CD4-positive, alpha-beta memory T cell (primary cell): ENCODE measurements around the gene KMT2D. TPM values are rescaled to one million over a fixed set of nuclear protein-coding genes. Genes with fewer than 3 reads are reported as not detected.

Experiments used
- CTCF ChIA-PET: fragments of 350-600 bp; sonication (Branson Sonifier 250); formaldehyde crosslinking; loops from one replicate; lab custom pipeline; 2021; ENCODE audit warnings: inconsistent platforms; ENCODE audit not compliant: partially characterized antibody; lab: Charles Lee
- POLR2A ChIA-PET: fragments of 350-600 bp; sonication (Branson Sonifier 250); formaldehyde crosslinking; loops from one replicate; lab custom pipeline; 2021; ENCODE audit not compliant: partially characterized antibody; lab: Charles Lee
- DNase-seq, 5 donors: peaks; one replicate each; pipeline versions ENCODE4 v3.0.0 to v3.0.0-alpha.2; 2020 to 2022; ENCODE audit warnings: mixed read lengths in 1 of 5
- H3K27ac ChIP-seq: one replicate; pipeline ENCODE4 v1.7.0; 2013; ENCODE audit warnings: low read depth, low read length
- H3K27me3 ChIP-seq: 2 replicates; pipeline ENCODE4 v1.7.0; 2013; ENCODE audit warnings: mild to moderate bottlenecking, low read length, moderate library complexity; ENCODE audit not compliant: insufficient read depth
- H3K36me3 ChIP-seq: 2 replicates; pipeline ENCODE4 v1.7.0; 2013; ENCODE audit warnings: mild to moderate bottlenecking, low read length, moderate library complexity; ENCODE audit not compliant: insufficient read depth
- H3K4me1 ChIP-seq: 2 replicates; pipeline ENCODE4 v1.7.0; 2013; ENCODE audit warnings: mild to moderate bottlenecking, low read length, moderate library complexity; ENCODE audit not compliant: insufficient read depth
- H3K4me3 ChIP-seq, 2 donors: one replicate each; pipeline ENCODE4 v1.7.0; 2013; ENCODE audit warnings: low read length in 2 of 2, mild to moderate bottlenecking in 1 of 2
- H3K9me3 ChIP-seq, 2 donors: one replicate each; pipeline ENCODE4 v1.7.0; 2013; ENCODE audit warnings: low read length in 2 of 2, control low read depth in 1 of 2; ENCODE audit not compliant: control insufficient read depth in 1 of 2
- H3K27ac Mint-ChIP-seq, 7 donors: one replicate each; pipeline ENCODE4 v1.8.0; 2020 to 2021; ENCODE audit warnings: mixed read lengths in 7 of 7, mild to moderate bottlenecking in 6 of 7, inconsistent platforms in 3 of 7, moderate library complexity in 3 of 7
- H3K27me3 Mint-ChIP-seq, 2 donors: one replicate each; pipeline ENCODE4 v1.8.0; 2020 to 2021; ENCODE audit warnings: mixed read lengths in 2 of 2
- H3K36me3 Mint-ChIP-seq, 2 donors: one replicate each; pipeline ENCODE4 v1.8.0; 2020 to 2021; ENCODE audit warnings: mixed read lengths in 2 of 2, inconsistent platforms in 1 of 2, mild to moderate bottlenecking in 1 of 2
- H3K4me1 Mint-ChIP-seq, 4 donors: one replicate each; pipeline ENCODE4 v1.8.0; 2020 to 2021; ENCODE audit warnings: mixed read lengths in 4 of 4, mild to moderate bottlenecking in 1 of 4
- H3K4me3 Mint-ChIP-seq, 8 donors: one replicate each; pipeline ENCODE4 v1.8.0; 2020 to 2021; ENCODE audit warnings: mixed read lengths in 8 of 8, mild to moderate bottlenecking in 7 of 8, moderate library complexity in 6 of 8, inconsistent platforms in 3 of 8
- H3K9me3 Mint-ChIP-seq, 8 donors: one replicate each; pipeline ENCODE4 v1.8.0; 2020 to 2021; ENCODE audit warnings: mixed read lengths in 8 of 8, mild to moderate bottlenecking in 5 of 8, inconsistent platforms in 3 of 8, moderate library complexity in 1 of 8
- intact Hi-C: fragments of 100-400 bp; cut with micrococcal nuclease; formaldehyde crosslinking; loops from one replicate; pipeline ENCODE4 v1.15.1; 2023
- polyA plus RNA-seq, 2 donors: library from polyadenylated mRNA; unstranded; fragments of 300-500 nt; fragmentation: Illumina TruSeq; gene quantifications; one replicate each; pipeline ENCODE4 v1.2.3, GENCODE V29; 2021
- total RNA-seq, 2 experiments: library from RNA; stranded (reverse); gene quantifications; one replicate each; pipeline ENCODE4 v1.2.3, GENCODE V29; 2021

Gene KMT2D
- total and polyA plus RNA-seq, 4 experiments from 2014 or later = 0.16 to 159 (median 79.8) TPM

GRCh38 chr12:49022558-49023178, 37.9 kb downstream of the KMT2D start:
- peak overlapping the region in 1 of 8 donors; percentile 8 for H3K4me3 Mint-ChIP-seq
- no peak for DNase-seq
- H3K27me3 ChIP-seq = no peaks in the 10 kb centered on the region
- peak overlapping the region; percentile 19 for H3K27ac ChIP-seq
- ChIA-PET POLR2A (interaction anchor here (1.0 kb wide), 2 partner anchors 33 to 36 kb away, joined by 3 read pairs; no protein-coding TSS in a partner anchor), CTCF (interaction anchor here (0.6 kb wide), 1 partner anchor 21 kb away, joined by 4 read pairs; no protein-coding TSS in a partner anchor)
- H3K4me3 ChIP-seq = no peak overlapping the region
- peaks cover 15% of the 10 kb centered on the region for H3K4me1 ChIP-seq
- no peaks in the 10 kb centered on the region for H3K9me3 Mint-ChIP-seq
- H3K4me1 Mint-ChIP-seq = peaks cover 10 to 24% (median 15%) of the 10 kb centered on the region in 4 donors
- H3K36me3 Mint-ChIP-seq = peaks cover 28 to 74% of the 10 kb centered on the region in 2 donors
- peaks cover 46% of the 10 kb centered on the region for H3K36me3 ChIP-seq
- H3K27ac Mint-ChIP-seq = peak overlapping the region; percentile 71 to 94 (median 86)
- H3K27me3 Mint-ChIP-seq = no peaks in the 10 kb centered on the region
- intact Hi-C loops = no loop called here
- no peaks in the 10 kb centered on the region for H3K9me3 ChIP-seq

GRCh38 chr12:49021292-49021915, 39.2 kb downstream of the KMT2D start:
- CTCF ChIA-PET = interaction anchor here (1.5 to 2.2 kb wide), 2 partner anchors 16 to 33 kb away, joined by 3 to 8 read pairs; no protein-coding TSS in a partner anchor
- H3K9me3 Mint-ChIP-seq = no peaks in the 10 kb centered on the region
- H3K4me3 ChIP-seq = no peak overlapping the region
- H3K27ac ChIP-seq = no peak overlapping the region
- H3K4me1 ChIP-seq = peaks cover 24% of the 10 kb centered on the region
- no peaks in the 10 kb centered on the region for H3K9me3 ChIP-seq
- POLR2A ChIA-PET = interaction anchor here (1.0 to 1.9 kb wide), 4 partner anchors 9 to 64 kb away, joined by 3 to 9 read pairs (median 4); partner anchors contain the start of gene ARF3
- no peaks in the 10 kb centered on the region for H3K27me3 Mint-ChIP-seq
- peaks cover 36% of the 10 kb centered on the region for H3K36me3 ChIP-seq
- H3K27ac Mint-ChIP-seq = peak overlapping the region; percentile 69 to 94 (median 86)
- H3K27me3 ChIP-seq = no peaks in the 10 kb centered on the region
- peaks cover 16 to 35% (median 24%) of the 10 kb centered on the region in 4 donors for H3K4me1 Mint-ChIP-seq
- intact Hi-C loops = no loop called here
- DNase-seq = no peak
- H3K4me3 Mint-ChIP-seq = no peak overlapping the region
- peaks cover 30 to 69% of the 10 kb centered on the region in 2 donors for H3K36me3 Mint-ChIP-seq

- CTCF ChIA-PET = interaction anchor here (1.1 to 2.3 kb wide), 11 partner anchors 9 to 168 kb away, joined by 4 to 25 read pairs (median 5); partner anchors contain the start of genes DDX23 and WNT1
- no peaks in the 10 kb centered on the region for H3K27me3 Mint-ChIP-seq
- POLR2A ChIA-PET = interaction anchor here (0.8 to 1.9 kb wide), 10 partner anchors 10 to 111 kb away, joined by 3 to 10 read pairs (median 4); partner anchors contain the start of genes ARF3 and TUBA1B
- intact Hi-C loops = no loop called here
- H3K4me3 Mint-ChIP-seq = no peak overlapping the region
- Histone ChIP-seq H3K4me1 (peaks cover 24% of the 10 kb centered on the region), H3K4me3 (no peak overlapping the region), H3K9me3 (no peaks in the 10 kb centered on the region), H3K27ac (no peak overlapping the region), H3K27me3 (no peaks in the 10 kb centered on the region), H3K36me3 (peaks cover 26% of the 10 kb centered on the region)
- H3K36me3 Mint-ChIP-seq = peaks cover 26 to 63% of the 10 kb centered on the region in 2 donors
- H3K27ac Mint-ChIP-seq = peak overlapping the region; percentile 25 to 92 (median 80)
- DNase-seq = no peak
- peaks cover 16 to 42% (median 29%) of the 10 kb centered on the region in 4 donors for H3K4me1 Mint-ChIP-seq
- no peaks in the 10 kb centered on the region for H3K9me3 Mint-ChIP-seq
Observed at GRCh38 chr12:49020441-49020840, 40.2 kb downstream of the KMT2D start.

- Mint-ChIP-seq H3K27ac (peak overlapping the region; percentile 95 to 100 (median 99)), H3K9me3 (no peaks in the 10 kb centered on the region), H3K4me3 (peak overlapping the region; percentile 49 to 99 (median 94)), H3K27me3 (no peaks in the 10 kb centered on the region), H3K36me3 (peaks cover 28 to 56% of the 10 kb centered on the region in 2 donors), H3K4me1 (peaks cover 18 to 49% (median 33%) of the 10 kb centered on the region in 4 donors)
- CTCF ChIA-PET = interaction anchor here (0.6 to 2.3 kb wide), 16 partner anchors 10 to 167 kb away, joined by 3 to 25 read pairs (median 5); partner anchors contain the start of genes DDX23 and WNT1
- POLR2A ChIA-PET = interaction anchor here (0.7 to 1.9 kb wide), 11 partner anchors 10 to 111 kb away, joined by 3 to 10 read pairs (median 4); partner anchors contain the start of genes ARF3 and TUBA1B
- Histone ChIP-seq H3K27ac (peak overlapping the region; percentile 95), H3K36me3 (peaks cover 18% of the 10 kb centered on the region), H3K9me3 (no peaks in the 10 kb centered on the region), H3K4me1 (peaks cover 24% of the 10 kb centered on the region), H3K27me3 (no peaks in the 10 kb centered on the region), H3K4me3 (no peak overlapping the region)
- peak in 2 of 5 donors; percentile 30 to 39 for DNase-seq
- intact Hi-C loops = loop anchor here (2.0 kb wide), 1 partner anchor 37 kb away; no protein-coding TSS in a partner anchor
Observed at GRCh38 chr12:49019443-49020324, 40.9 kb downstream of the KMT2D start.

GRCh38 chr12:49019120-49019430, 41.5 kb downstream of the KMT2D start:
- Mint-ChIP-seq H3K36me3 (peaks cover 27 to 51% of the 10 kb centered on the region in 2 donors), H3K27ac (peak overlapping the region; percentile 95 to 100 (median 99)), H3K9me3 (no peaks in the 10 kb centered on the region), H3K4me1 (peaks cover 18 to 51% (median 37%) of the 10 kb centered on the region in 4 donors), H3K27me3 (no peaks in the 10 kb centered on the region), H3K4me3 (peak overlapping the region; percentile 87 to 99 (median 94))
- intact Hi-C loops = loop anchor here (2.0 kb wide), 1 partner anchor 38 kb away; no protein-coding TSS in a partner anchor
- Histone ChIP-seq H3K4me3 (peak overlapping the region; percentile 31 to 94), H3K27ac (peak overlapping the region; percentile 95), H3K36me3 (peaks cover 13% of the 10 kb centered on the region), H3K4me1 (peaks cover 24% of the 10 kb centered on the region), H3K27me3 (no peaks in the 10 kb centered on the region), H3K9me3 (no peaks in the 10 kb centered on the region)
- ChIA-PET POLR2A (interaction anchor here (0.7 to 1.9 kb wide), 7 partner anchors 14 to 112 kb away, joined by 3 to 10 read pairs (median 5); partner anchors contain the start of genes ARF3 and TUBA1B), CTCF (interaction anchor here (0.8 to 2.3 kb wide), 13 partner anchors 11 to 167 kb away, joined by 3 to 25 read pairs (median 5); partner anchors contain the start of genes DDX23 and WNT1)
- no peak for DNase-seq
